Measurements from ENCODE around the gene NCOR2.
"Not testable (repeated sequence)": the region's sequence is repeated elsewhere in the genome, so short reads cannot be mapped to it uniquely, and the experiment has no call there.

NCOR2 gene

DNA sequence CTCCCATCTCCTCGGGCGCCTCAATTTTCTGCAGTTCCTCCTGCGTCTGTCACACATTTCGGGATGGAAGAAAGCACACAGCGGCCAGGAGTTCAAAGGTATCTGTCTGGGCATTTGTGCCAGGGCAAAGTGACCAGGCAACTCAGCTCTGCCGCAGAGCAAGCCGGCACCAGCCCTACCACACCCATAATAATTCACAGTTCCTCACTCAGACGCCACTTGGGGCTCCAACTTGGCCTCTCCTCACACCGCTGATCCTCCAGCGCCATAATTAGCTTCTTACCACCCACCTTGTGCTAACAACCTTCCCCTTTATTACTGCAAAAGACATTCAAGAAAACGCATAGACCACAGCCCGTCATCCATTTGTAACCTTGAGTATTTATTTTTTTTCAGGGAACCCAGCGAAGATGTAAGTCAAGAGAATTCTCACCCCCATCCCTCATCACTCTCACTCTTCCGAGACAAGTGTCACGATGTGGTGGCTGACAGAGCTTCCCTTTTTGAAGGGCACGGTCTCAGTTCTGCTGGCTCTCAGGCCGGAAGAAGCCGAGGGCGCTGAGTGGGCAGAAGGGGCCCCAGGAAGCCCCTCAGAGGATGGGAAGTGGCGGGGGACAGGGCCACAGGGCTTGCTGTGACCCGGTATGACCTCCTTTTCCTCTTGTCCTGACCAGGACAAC is 25.2 kb upstream of the NCOR2 start:
- H3K4me3 ChIP-seq (ENCODE audit: low read length): no peak overlapping the region

DNA sequence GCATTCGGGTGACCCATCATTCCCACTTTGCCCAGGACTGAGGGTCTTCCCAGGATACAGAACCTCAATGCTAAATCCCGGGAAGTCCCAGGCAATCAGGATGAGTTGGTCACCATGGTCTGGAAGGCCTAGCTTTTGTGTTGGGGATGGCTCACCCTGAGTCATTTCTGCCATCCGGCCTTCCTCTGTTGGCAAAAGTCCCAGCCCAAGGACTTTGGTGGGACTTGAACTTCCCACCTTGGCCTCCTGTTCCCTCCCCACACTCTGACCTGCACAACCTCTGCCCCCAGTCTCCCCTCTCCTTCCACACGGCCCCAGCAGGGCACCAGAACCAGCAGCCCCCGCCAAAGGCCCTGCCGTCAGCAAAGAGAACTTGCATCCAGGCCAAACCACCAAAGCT is 24.6 kb upstream of the NCOR2 start:
- TF ChIP-seq, protein P1, sequence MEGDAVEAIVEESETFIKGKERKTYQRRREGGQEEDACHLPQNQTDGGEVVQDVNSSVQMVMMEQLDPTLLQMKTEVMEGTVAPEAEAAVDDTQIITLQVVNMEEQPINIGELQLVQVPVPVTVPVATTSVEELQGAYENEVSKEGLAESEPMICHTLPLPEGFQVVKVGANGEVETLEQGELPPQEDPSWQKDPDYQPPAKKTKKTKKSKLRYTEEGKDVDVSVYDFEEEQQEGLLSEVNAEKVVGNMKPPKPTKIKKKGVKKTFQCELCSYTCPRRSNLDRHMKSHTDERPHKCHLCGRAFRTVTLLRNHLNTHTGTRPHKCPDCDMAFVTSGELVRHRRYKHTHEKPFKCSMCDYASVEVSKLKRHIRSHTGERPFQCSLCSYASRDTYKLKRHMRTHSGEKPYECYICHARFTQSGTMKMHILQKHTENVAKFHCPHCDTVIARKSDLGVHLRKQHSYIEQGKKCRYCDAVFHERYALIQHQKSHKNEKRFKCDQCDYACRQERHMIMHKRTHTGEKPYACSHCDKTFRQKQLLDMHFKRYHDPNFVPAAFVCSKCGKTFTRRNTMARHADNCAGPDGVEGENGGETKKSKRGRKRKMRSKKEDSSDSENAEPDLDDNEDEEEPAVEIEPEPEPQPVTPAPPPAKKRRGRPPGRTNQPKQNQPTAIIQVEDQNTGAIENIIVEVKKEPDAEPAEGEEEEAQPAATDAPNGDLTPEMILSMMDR (conservative IDR thresholded peaks at IDR 0.05; ENCODE audit: low read length): no peak
- DNase-seq (ENCODE audit: low read depth): peak; percentile 56
- no peak overlapping the region for H3K4me3 ChIP-seq (ENCODE audit: low read length)

More for the DNA sequence above, 25.2 kb upstream of the NCOR2 start:
- DNase-seq (ENCODE audit: low read depth): no peak
- TF ChIP-seq, protein P1 (conservative IDR thresholded peaks at IDR 0.05; ENCODE audit: low read length): no peak

DNA sequence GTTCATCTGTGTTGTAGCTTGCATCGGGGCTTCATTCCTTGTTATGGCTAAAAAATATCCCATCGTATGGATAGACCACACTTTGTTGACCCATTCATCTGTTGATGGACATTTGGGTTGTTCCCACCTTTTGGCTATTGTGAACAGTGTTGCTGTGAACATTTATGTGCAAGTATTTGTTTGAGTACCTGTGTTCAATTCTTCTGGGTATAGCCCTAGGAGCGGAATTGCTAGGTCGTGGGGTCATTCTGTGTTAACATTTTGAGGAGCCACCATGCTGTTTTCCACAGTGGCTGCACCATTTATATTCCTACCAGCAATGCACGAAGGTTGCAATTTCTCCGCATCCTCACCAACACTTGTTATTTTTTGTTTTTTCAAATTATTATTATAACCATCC is 23.0 kb upstream of the NCOR2 start:
- no peak overlapping the region for H3K4me3 ChIP-seq (ENCODE audit: low read length)
- TF ChIP-seq, protein P1 (conservative IDR thresholded peaks at IDR 0.05; ENCODE audit: low read length): no peak

DNA sequence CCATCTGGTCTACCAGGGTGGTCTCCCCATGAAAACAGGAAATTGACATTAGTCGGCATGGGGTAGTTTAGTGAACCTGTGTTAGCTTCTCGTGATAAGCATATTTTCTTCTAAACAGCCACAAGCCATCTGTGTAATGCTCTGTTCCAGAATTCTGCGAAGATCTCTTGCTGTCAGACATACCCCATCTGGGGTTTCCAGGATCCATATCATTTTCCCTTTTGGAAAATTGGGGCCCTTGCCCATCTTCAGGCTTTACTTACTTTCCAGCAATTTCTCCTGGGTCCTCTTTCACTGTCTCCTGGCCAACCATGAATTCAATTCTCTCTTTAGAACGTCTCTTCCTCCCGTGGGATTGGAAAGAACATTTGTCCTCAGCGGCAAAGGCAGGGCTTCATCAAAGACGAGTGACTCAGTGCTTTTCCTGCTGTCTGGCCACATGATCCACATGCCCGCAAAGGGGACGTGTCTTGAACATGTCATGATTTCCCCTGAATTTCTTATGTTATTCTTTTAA is 21.4 kb upstream of the NCOR2 start:
- TF ChIP-seq, protein P1 (conservative IDR thresholded peaks at IDR 0.05; ENCODE audit: low read length): no peak
- peak overlapping the region; percentile 20 for H3K4me3 ChIP-seq (ENCODE audit: low read length)
- DNase-seq (ENCODE audit: low read depth): peak; percentile 70

More for the DNA sequence above, 23.0 kb upstream of the NCOR2 start:
- DNase-seq (ENCODE audit: low read depth): no peak

DNA sequence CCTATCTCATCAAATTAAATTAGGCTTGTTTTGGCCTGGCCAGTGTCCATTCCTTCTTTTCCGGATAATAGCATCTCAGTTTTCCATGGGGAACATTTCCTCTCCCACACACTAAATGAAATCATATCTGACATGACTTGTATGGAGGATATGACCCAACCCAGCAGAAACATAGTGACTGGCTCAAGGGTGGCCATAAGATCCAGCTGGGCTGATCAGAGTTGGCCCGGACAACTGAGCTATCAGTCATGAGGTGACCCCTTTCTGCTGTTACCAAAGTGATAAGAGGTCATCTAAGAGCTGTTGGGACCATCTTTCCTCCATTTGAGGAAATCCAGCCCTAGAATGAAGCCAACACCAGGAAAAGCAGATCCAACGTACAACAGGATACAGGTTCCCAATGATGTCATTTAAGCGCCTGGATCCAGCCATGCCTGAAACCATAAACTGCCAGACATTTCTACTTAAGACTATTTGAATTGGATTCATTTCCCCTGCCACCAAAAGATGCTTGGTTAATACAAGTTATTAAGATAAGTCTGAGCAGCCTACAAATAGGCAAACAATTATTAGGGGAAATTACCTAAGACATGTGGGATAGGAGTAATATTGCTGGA is 20.7 kb upstream of the NCOR2 start:
- TF ChIP-seq, protein P1 (conservative IDR thresholded peaks at IDR 0.05; ENCODE audit: low read length): no peak
- no peak for DNase-seq (ENCODE audit: low read depth)

DNA sequence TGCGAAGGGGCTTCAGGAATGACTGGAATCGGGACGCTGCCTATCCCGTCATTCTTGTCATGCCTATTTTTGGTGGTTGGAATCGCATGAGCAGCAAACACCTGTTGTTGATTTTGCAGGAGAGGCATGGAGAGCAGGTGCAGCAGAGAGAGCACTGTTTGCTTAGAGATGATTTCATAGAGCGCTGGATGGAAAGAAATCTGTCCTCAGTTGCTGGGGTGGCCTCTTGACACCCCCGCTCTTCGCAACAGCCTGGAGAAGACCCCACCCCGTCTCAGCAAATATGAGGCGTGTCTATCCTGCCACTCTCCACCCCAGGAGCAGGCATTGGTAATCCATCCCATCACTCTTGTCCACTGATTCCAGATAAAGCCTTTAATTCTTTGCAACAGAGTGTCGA is 19.3 kb upstream of the NCOR2 start:
- DNase-seq (ENCODE audit: low read depth): no peak
- no peak overlapping the region for H3K4me3 ChIP-seq (ENCODE audit: low read length)
- TF ChIP-seq, protein P1 (conservative IDR thresholded peaks at IDR 0.05; ENCODE audit: low read length): no peak

More for the DNA sequence above, 20.7 kb upstream of the NCOR2 start:
- H3K4me3 ChIP-seq (ENCODE audit: low read length): no peak overlapping the region

DNA sequence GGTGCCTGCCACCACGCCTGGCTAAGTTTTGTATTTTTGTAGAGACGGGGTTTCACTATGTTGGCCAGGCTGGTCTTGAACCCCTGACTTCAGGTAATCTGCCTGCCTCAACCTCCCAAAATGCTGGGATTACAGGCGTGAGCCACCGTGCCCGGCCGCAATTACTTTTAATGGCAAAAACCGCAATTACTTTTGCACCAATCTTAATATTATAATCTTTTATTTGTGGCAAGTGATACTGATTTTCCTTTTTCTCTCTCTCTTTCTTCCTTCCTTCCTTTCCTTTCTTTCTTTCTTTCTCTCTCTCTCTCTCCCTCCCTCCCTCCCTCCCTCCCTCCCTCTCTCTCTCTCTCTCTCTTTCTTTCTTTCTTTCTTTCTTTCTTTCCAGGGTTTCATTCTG is 17.1 kb upstream of the NCOR2 start:
- H3K4me3 ChIP-seq (ENCODE audit: low read length); DNase-seq (ENCODE audit: low read depth): not testable (repeated sequence)

Data from AG10803 (cell line).